Neural cell (in vitro differentiated cells): ENCODE results near the gene CYP4F3. TPM values are rescaled to one million over a fixed set of nuclear protein-coding genes. Genes with fewer than 3 reads are reported as not detected.

Source experiments
- H2AFZ ChIP-seq: fragments of 200-600, 300-800 bp; sonication (generic), shearing (Covaris generic); 2 replicates; pipeline ENCODE4 v1.6.0; 2014; ENCODE audit warnings: low read depth, mild to moderate bottlenecking, antibody characterized with exemption, low read length, moderate library complexity
- H3F3A ChIP-seq: fragments of 200-600 bp; shearing (Covaris generic); 2 replicates; pipeline ENCODE4 v1.6.1; 2016; ENCODE audit warnings: mild to moderate bottlenecking, moderate library complexity, mixed read lengths, antibody characterized with exemption, low read length; ENCODE audit not compliant: insufficient read depth, poor library complexity, severe bottlenecking
- H3K27ac ChIP-seq: fragments of 200-600, 300-800 bp; sonication (generic), shearing (Covaris generic); 2 replicates; pipeline ENCODE4 v1.5.1; 2014; ENCODE audit warnings: mild to moderate bottlenecking, low read length, moderate library complexity
- H3K27me3 ChIP-seq: fragments of 300-800, 200-600 bp; sonication (generic), shearing (Covaris generic); 2 replicates; pipeline ENCODE4 v1.6.0; 2014; ENCODE audit warnings: mild to moderate bottlenecking, low read depth, low read length, moderate library complexity; ENCODE audit not compliant: insufficient read depth
- H3K36me3 ChIP-seq: fragments of 300-800, 200-600 bp; sonication (generic), shearing (Covaris generic); 2 replicates; pipeline ENCODE4 v1.5.1; 2014; ENCODE audit warnings: mild to moderate bottlenecking, antibody characterized with exemption, low read length, moderate library complexity; ENCODE audit not compliant: insufficient read depth
- H3K4me2 ChIP-seq: fragments of 300-800, 200-600 bp; sonication (generic), shearing (Covaris generic); 2 replicates; pipeline ENCODE4 v1.6.0; 2014; ENCODE audit warnings: mild to moderate bottlenecking, low read length
- H3K4me3 ChIP-seq: fragments of 300-800, 200-600 bp; sonication (generic), shearing (Covaris generic); 2 replicates; pipeline ENCODE4 v1.5.1; 2014; ENCODE audit warnings: mild to moderate bottlenecking, low read length, moderate library complexity
- H3K79me2 ChIP-seq: fragments of 200-600 bp; shearing (Covaris generic); replicated peaks from 2 replicates; pipeline ENCODE4 v1.6.0; 2014; ENCODE audit warnings: mild to moderate bottlenecking, low read length, moderate library complexity; ENCODE audit not compliant: insufficient read depth
- H3K9ac ChIP-seq: fragments of 300-800, 200-600 bp; sonication (generic), shearing (Covaris generic); 2 replicates; pipeline ENCODE4 v1.6.1; 2016; ENCODE audit warnings: mild to moderate bottlenecking, low read length, mixed read lengths
- H3K9me2 ChIP-seq: fragments of 200-600 bp; shearing (Covaris generic); 2 replicates; pipeline ENCODE4 v1.6.1; 2016; ENCODE audit warnings: mild to moderate bottlenecking, low read length, mixed read lengths; ENCODE audit not compliant: insufficient read depth
- H3K9me3 ChIP-seq: fragments of 200-600, 300-800 bp; sonication (generic), shearing (Covaris generic); 2 replicates; pipeline ENCODE4 v1.6.1; 2016; ENCODE audit warnings: mild to moderate bottlenecking, mixed run types, low read length, moderate library complexity, mixed read lengths
- H4K20me1 ChIP-seq: fragments of 200-600 bp; shearing (Covaris generic); 2 replicates; pipeline ENCODE4 v1.6.1; 2016; ENCODE audit warnings: mild to moderate bottlenecking, mixed run types; ENCODE audit not compliant: insufficient read depth
- EP300 ChIP-seq: fragments of 450-650 bp; conservative IDR thresholded peaks from 2 replicates; pipeline ENCODE4 v1.6.1; 2014; ENCODE audit warnings: antibody characterized with exemption, mild to moderate bottlenecking, moderate library complexity; ENCODE audit not compliant: poor library complexity, severe bottlenecking
- EZH2 ChIP-seq: fragments of 200-600, 300-800 bp; shearing (Covaris generic), sonication (generic); IDR thresholded peaks from 2 replicates; pipeline ENCODE4 v1.6.1; 2014; ENCODE audit warnings: antibody characterized with exemption, low read length, borderline replicate concordance, mild to moderate bottlenecking; ENCODE audit not compliant: insufficient read depth, poor library complexity, severe bottlenecking
- MXI1 ChIP-seq: fragments of 450-650 bp; conservative IDR thresholded peaks from 2 replicates; pipeline ENCODE4 v1.6.1; 2014; ENCODE audit warnings: antibody characterized with exemption, mild to moderate bottlenecking; ENCODE audit not compliant: poor library complexity, severe bottlenecking
- POLR2AphosphoS5 ChIP-seq: IDR thresholded peaks from 2 replicates; pipeline ENCODE4 v1.6.1; 2012
- RAD21 ChIP-seq: fragments of 450-650 bp; conservative IDR thresholded peaks from 2 replicates; pipeline ENCODE4 v1.6.1; 2014; ENCODE audit warnings: antibody characterized with exemption, mild to moderate bottlenecking, moderate library complexity
- SMC3 ChIP-seq: fragments of 450-650 bp; conservative IDR thresholded peaks from 2 replicates; pipeline ENCODE4 v1.6.1; 2014; ENCODE audit warnings: antibody characterized with exemption, mild to moderate bottlenecking, moderate library complexity; ENCODE audit not compliant: poor library complexity
- TAF1 ChIP-seq: IDR thresholded peaks from 2 replicates; pipeline ENCODE4 v1.6.1; 2012; ENCODE audit warnings: low read depth
- polyA plus RNA-seq: library from polyadenylated mRNA; depleted of rRNA; stranded (reverse); fragments of >200 nt; gene quantifications from 2 replicates; pipeline ENCODE4 v1.2.3, GENCODE V29; 2014
- TF ChIP-seq, protein P1 (sequence below): IDR thresholded peaks from 2 replicates; pipeline ENCODE4 v1.6.1; 2012; ENCODE audit warnings: borderline replicate concordance
- TF ChIP-seq, protein P2 (sequence below): fragments of 450-650 bp; IDR thresholded peaks from 2 replicates; pipeline ENCODE4 v1.5.1; 2014; ENCODE audit warnings: antibody characterized with exemption, mild to moderate bottlenecking, moderate library complexity; ENCODE audit not compliant: poor library complexity, severe bottlenecking

The CYP4F3 gene
- polyA plus RNA-seq, 1 donor from 2014 or later, result not detected

DNA sequence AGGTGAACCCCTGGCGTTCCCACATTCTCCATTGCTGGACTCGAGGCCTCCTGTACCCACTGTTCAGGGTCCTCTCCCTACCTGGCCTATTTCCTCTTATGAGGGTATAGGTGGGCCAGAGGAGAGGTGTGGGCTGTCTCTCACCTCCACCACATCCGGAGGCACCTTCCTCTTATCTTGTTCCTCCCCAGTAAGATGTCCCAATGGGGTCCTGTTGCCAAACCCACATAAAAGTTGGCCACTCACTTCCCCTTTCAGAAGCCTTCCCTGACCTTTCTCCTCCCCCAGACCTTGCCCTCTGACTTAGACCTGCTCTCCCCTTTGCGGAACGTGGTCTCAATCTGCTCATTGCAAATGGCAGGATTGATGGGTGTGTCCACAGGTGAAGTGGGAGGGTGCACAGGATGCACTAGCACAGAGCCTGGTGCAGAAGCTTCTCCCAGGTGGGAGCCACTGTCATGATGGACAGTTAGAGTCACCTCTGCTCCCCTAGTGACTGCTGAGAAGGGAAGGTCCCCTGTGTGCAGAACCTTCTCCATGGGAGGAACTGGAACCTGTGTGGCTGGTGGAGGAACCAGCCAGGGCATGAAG is 1.3 kb downstream of the CYP4F3 start:
- H4K20me1 ChIP-seq, result no peaks in the 10 kb centered on the region
- H3F3A ChIP-seq, result no peaks in the 10 kb centered on the region
- no peak overlapping the region for H3K9ac ChIP-seq
- H3K36me3 ChIP-seq, result no peaks in the 10 kb centered on the region
- no peak overlapping the region for H2AFZ ChIP-seq
- H3K4me2 ChIP-seq, result no peak overlapping the region
- no peaks in the 10 kb centered on the region for H3K79me2 ChIP-seq
- no peaks in the 10 kb centered on the region for H3K9me2 ChIP-seq
- no peak for TF ChIP-seq EP300
- no peak for TF ChIP-seq EZH2
- TF ChIP-seq MXI1, result no peak
- TF ChIP-seq, protein P1, sequence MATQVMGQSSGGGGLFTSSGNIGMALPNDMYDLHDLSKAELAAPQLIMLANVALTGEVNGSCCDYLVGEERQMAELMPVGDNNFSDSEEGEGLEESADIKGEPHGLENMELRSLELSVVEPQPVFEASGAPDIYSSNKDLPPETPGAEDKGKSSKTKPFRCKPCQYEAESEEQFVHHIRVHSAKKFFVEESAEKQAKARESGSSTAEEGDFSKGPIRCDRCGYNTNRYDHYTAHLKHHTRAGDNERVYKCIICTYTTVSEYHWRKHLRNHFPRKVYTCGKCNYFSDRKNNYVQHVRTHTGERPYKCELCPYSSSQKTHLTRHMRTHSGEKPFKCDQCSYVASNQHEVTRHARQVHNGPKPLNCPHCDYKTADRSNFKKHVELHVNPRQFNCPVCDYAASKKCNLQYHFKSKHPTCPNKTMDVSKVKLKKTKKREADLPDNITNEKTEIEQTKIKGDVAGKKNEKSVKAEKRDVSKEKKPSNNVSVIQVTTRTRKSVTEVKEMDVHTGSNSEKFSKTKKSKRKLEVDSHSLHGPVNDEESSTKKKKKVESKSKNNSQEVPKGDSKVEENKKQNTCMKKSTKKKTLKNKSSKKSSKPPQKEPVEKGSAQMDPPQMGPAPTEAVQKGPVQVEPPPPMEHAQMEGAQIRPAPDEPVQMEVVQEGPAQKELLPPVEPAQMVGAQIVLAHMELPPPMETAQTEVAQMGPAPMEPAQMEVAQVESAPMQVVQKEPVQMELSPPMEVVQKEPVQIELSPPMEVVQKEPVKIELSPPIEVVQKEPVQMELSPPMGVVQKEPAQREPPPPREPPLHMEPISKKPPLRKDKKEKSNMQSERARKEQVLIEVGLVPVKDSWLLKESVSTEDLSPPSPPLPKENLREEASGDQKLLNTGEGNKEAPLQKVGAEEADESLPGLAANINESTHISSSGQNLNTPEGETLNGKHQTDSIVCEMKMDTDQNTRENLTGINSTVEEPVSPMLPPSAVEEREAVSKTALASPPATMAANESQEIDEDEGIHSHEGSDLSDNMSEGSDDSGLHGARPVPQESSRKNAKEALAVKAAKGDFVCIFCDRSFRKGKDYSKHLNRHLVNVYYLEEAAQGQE, result no peak
- no peak for TF ChIP-seq POLR2AphosphoS5
- TF ChIP-seq RAD21, result no peak
- no peak for TF ChIP-seq SMC3
- TF ChIP-seq, protein P2, sequence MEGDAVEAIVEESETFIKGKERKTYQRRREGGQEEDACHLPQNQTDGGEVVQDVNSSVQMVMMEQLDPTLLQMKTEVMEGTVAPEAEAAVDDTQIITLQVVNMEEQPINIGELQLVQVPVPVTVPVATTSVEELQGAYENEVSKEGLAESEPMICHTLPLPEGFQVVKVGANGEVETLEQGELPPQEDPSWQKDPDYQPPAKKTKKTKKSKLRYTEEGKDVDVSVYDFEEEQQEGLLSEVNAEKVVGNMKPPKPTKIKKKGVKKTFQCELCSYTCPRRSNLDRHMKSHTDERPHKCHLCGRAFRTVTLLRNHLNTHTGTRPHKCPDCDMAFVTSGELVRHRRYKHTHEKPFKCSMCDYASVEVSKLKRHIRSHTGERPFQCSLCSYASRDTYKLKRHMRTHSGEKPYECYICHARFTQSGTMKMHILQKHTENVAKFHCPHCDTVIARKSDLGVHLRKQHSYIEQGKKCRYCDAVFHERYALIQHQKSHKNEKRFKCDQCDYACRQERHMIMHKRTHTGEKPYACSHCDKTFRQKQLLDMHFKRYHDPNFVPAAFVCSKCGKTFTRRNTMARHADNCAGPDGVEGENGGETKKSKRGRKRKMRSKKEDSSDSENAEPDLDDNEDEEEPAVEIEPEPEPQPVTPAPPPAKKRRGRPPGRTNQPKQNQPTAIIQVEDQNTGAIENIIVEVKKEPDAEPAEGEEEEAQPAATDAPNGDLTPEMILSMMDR, result no peak
- TF ChIP-seq TAF1, result no peak
- no peaks in the 10 kb centered on the region for H3K27me3 ChIP-seq
- H3K9me3 ChIP-seq, result no peaks in the 10 kb centered on the region
- no peak overlapping the region for H3K27ac ChIP-seq
- no peak overlapping the region for H3K4me3 ChIP-seq

DNA sequence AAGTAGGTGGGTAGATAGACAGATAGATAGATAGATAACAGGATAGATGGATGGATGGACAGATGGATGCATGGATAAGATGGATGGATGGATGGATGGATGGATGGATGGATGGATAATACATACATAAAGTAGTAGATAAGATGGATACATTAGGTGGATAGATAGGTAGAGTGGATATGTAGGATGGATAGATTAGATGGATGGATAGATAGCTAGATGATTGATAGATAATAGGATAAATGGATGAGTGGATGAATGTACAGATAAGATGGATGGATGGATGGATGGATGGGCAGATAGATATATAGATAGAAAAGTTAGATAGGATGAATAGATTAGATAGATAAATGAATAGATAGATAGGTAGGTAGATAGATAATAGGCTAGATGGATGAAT is 2.1 kb downstream of the CYP4F3 start:
- Histone ChIP-seq H3K4me3 (no peak overlapping the region), H3K36me3 (no peaks in the 10 kb centered on the region), H3K4me2 (no peak overlapping the region), H3K9me2 (no peaks in the 10 kb centered on the region), H4K20me1 (no peaks in the 10 kb centered on the region), H2AFZ (no peak overlapping the region), H3F3A (no peaks in the 10 kb centered on the region), H3K9ac (no peak overlapping the region), H3K27ac (no peak overlapping the region), H3K9me3 (no peaks in the 10 kb centered on the region), H3K27me3 (no peaks in the 10 kb centered on the region), H3K79me2 (no peaks in the 10 kb centered on the region)
- TF ChIP-seq POLR2AphosphoS5 (no peak), MXI1 (no peak), RAD21 (no peak), SMC3 (no peak)
